ENCODE measurements around the gene INSIG1. TPM values are rescaled to one million over a fixed set of nuclear protein-coding genes. Genes with fewer than 3 reads are reported as not detected.

Gene INSIG1
- total and polyA plus RNA-seq, 2 experiments from 2014 or later: 70.3 to 131 TPM

- H3K4me3 ChIP-seq: no peak overlapping the region
- no peaks in the 10 kb centered on the region for H4K20me1 ChIP-seq (replicated peaks; ENCODE audit: insufficient read depth)
- H3K9me2 ChIP-seq (ENCODE audit: insufficient read depth): no peaks in the 10 kb centered on the region
- H2AFZ ChIP-seq: no peak overlapping the region
- no peak for TF ChIP-seq ETS1 (IDR thresholded peaks at IDR 0.05)
- no peak for TF ChIP-seq POLR2AphosphoS5 (IDR thresholded peaks at IDR 0.05; ENCODE audit: low read depth)
- no peak for TF ChIP-seq ZNF331 (CRISPR knock-in tag; IDR thresholded peaks at IDR 0.05; ENCODE audit: low read depth)
- TF ChIP-seq ZNF462 (CRISPR knock-in tag; IDR thresholded peaks at IDR 0.05): no peak
- TF ChIP-seq NANOG (IDR thresholded peaks at IDR 0.05; ENCODE audit: borderline replicate concordance): no peak
- TF ChIP-seq EZH2phosphoT487 (IDR thresholded peaks at IDR 0.05; ENCODE audit: unreplicated experiment): no peak
- TF ChIP-seq ZNF114 (CRISPR knock-in tag; IDR thresholded peaks at IDR 0.05): no peak
- TF ChIP-seq CREB1 (CRISPR knock-in tag; IDR thresholded peaks at IDR 0.05; ENCODE audit: low read depth): no peak
- no peak for TF ChIP-seq STAT1 (IDR thresholded peaks at IDR 0.05; ENCODE audit: unreplicated experiment)
- TF ChIP-seq CTCF (conservative IDR thresholded peaks at IDR 0.05; ENCODE audit: low read depth in 2 of 2): no peak
- TF ChIP-seq JUNB (IDR thresholded peaks at IDR 0.05; ENCODE audit: unreplicated experiment): no peak
- TF ChIP-seq REST (IDR thresholded peaks at IDR 0.05; ENCODE audit: unreplicated experiment): no peak
- H3K4me2 ChIP-seq: no peak overlapping the region
- H3K4me1 Mint-ChIP-seq: peaks cover 15% of the 10 kb centered on the region
- H3K36me3 Mint-ChIP-seq (ENCODE audit: low read depth): no peaks in the 10 kb centered on the region
- no peaks in the 10 kb centered on the region for H3K79me2 ChIP-seq (replicated peaks; ENCODE audit: insufficient read depth)
- no peak overlapping the region for H3K27ac ChIP-seq (ENCODE audit: low read depth)
- no peak overlapping the region for H3K4me3 Mint-ChIP-seq
- no peaks in the 10 kb centered on the region for H3K27me3 ChIP-seq (ENCODE audit: insufficient read depth)
- H3K27me3 Mint-ChIP-seq (ENCODE audit: insufficient read depth, low read depth, poor library complexity): no peaks in the 10 kb centered on the region
- ATAC-seq (no peak), DNase-seq (ENCODE audit: low spot score) (no peak)
- no peak overlapping the region for H3K27ac Mint-ChIP-seq
- no peaks in the 10 kb centered on the region for H3K9me3 Mint-ChIP-seq
- H3K36me3 ChIP-seq (ENCODE audit: insufficient read depth): no peaks in the 10 kb centered on the region
- H3F3A ChIP-seq (replicated peaks; ENCODE audit: low read depth): no peaks in the 10 kb centered on the region
- H3K4me1 ChIP-seq (ENCODE audit: insufficient read depth): peaks cover 7% of the 10 kb centered on the region; the same call in 1 of the 2 replicates
These were observed 17.8 kb upstream of the INSIG1 start for GRCh38 chr7:155279787-155280445.

All from GM23338 (cell line).